Raji (cell line): ENCODE results near the gene ANKRD40CL.

Source experiments
- POLR2A ChIP-seq: IDR thresholded peaks from 2 replicates; pipeline ENCODE4 v1.6.1; 2011; ENCODE audit warnings: low read depth, low read length, control low read depth; ENCODE audit not compliant: insufficient read depth

ANKRD40CL gene, protein sequence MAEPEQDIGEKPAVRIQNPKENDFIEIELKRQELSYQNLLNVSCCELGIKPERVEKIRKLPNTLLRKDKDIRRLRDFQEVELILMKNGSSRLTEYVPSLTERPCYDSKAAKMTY

DNA sequence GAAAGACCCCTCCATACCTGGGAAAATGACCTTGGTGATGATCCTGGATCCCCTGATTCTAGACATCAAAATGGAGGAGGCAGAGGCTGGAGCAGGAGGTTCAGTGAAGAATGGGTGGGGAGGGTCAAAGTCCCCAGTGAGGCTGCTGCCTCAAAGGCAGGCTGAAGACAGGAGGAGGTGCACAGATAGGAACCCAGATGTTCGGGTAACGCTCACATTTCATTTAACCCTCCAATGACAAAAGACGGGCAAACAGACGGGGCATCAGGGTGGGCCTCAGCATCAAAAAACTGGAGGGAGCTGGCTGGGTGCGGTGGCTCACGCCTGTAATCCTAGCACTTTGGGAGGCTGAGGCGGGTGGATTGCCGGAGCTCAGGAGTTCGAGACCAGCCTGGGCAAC is at the start of gene ANKRD40CL:
Gene ANKRD40CL, minus strand, starts transcription at position 73 of the 400 bp plus-strand sequence. CDS start 605 bp downstream, outside the sequence.
- no peak for TF ChIP-seq POLR2A

- TF ChIP-seq POLR2A = no peak
Observed at GRCh38 chr17:50816271-50816670, 49.0 kb upstream of the ANKRD40CL start.

GRCh38 chr17:50815400-50815799 is 48.1 kb upstream of the ANKRD40CL start:
- no peak for TF ChIP-seq POLR2A

- TF ChIP-seq POLR2A = no peak
Observed at GRCh38 chr17:50813583-50813982, 46.3 kb upstream of the ANKRD40CL start.

DNA sequence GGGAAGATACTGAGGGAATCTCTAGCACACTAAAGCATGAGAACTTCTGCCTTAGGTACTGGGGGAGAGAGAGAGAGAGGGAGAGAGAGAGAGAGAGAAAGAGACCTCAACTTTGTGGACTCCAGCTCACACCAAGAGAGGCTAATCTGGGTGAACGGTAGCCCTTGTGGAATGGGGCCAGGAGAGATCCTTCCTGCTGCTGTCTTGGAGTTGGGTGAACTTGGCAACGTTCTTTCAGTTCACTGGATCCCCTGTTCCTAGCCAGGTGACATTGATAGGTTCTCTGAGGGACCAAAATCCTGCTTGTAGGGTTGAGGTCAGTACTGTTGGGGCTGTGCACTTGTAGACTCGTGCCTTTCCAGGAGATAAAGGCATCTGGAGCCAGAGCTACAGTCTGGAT is 41.6 kb upstream of the ANKRD40CL start:
- no peak for TF ChIP-seq POLR2A

- no peak for TF ChIP-seq POLR2A
Observed at GRCh38 chr17:50808413-50808812, 41.1 kb upstream of the ANKRD40CL start.

- TF ChIP-seq POLR2A = no peak
Observed at GRCh38 chr17:50807675-50808074, 40.4 kb upstream of the ANKRD40CL start.

DNA sequence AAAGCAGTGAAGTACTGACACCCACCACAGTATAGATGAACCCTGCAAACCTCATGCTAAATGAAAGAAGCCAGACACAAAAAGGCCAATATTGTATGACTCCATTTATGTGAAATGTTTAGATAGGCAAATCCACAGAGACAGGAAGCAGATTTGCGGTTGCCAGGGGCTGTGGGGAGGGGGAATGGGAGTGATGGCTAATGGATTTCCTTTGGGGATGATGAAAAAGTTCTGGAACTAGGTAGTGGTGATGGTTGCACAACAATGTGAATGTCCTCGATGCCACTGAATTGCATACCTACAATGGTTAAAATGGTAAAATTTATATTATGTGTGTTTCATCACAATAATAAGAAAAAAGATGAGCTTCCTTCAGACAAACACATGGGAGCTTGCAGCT is 39.7 kb upstream of the ANKRD40CL start:
- TF ChIP-seq POLR2A = no peak

DNA sequence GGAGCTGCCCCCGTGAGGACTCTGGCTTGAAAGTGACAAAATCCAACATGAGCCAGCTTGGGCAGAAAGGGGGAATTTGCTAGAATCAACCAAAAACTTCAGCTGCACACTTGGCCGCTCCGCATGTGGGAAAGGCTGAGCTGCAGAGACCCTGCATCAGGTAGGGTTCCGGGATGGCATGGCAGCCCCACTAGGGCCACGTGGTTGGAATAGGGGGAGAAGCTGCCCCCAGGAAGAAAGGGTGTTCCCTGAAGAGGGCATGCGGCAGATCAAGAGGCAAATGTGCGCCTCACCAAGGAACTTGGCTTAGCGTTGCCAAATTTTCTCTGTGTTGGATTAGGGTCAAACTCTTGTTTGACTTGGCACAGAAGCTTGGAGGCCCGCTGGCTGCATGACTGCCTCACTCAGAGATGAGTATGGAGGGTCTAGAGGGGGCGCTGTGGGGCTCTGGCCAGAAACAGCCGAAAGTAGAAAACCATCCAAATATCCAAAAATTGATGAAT is 38.9 kb upstream of the ANKRD40CL start:
- no peak for TF ChIP-seq POLR2A

GRCh38 chr17:50805486-50805885 is 38.2 kb upstream of the ANKRD40CL start:
- TF ChIP-seq POLR2A = no peak

- TF ChIP-seq POLR2A = no peak
Observed at GRCh38 chr17:50803676-50804075, 36.4 kb upstream of the ANKRD40CL start.

DNA sequence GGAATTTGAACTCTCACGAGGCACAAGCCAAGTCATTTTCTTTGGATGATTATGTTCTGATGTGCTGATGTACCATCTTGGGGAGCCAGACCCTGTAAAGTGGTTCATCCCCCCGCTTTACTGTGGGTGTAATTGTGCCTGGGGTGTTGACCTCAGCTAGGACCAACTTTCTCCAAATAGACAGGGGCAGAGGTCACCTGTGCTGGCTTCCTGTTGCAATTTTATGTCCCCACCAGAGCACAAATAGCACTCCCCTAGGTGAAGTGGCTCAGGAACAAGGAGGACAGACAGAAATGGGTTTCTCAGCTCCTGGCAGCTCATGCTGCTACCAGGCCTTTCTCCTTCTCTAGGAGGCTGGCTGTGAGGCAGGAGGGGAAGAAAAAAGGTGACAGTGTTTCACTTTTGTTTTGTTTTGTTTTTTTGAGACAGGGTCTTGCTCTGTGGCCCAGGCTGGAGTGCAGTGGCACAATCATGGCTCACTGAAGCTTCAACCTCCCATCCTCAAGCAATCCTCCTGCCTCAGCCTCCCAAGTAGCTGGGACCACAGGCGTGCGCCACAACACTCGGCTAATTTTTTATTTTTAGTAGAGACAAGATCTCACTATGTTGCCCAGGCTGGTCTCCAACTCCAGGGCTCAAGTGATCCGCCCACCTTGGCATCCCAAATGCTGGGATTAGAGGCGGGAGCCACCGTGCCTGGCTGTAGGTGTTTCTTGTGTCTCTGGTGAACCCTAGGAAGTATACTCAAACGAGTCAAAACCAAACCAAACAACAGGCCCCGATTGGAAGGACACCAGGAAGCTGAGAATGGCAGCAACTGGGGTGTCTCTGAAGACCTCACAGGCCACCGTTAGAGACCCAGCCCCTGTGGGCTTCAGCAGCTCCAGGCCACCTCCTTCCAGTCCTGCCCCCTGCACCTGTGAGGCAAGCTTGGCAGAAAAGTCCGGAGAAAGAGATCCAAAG is 35.6 kb upstream of the ANKRD40CL start:
- no peak for TF ChIP-seq POLR2A

DNA sequence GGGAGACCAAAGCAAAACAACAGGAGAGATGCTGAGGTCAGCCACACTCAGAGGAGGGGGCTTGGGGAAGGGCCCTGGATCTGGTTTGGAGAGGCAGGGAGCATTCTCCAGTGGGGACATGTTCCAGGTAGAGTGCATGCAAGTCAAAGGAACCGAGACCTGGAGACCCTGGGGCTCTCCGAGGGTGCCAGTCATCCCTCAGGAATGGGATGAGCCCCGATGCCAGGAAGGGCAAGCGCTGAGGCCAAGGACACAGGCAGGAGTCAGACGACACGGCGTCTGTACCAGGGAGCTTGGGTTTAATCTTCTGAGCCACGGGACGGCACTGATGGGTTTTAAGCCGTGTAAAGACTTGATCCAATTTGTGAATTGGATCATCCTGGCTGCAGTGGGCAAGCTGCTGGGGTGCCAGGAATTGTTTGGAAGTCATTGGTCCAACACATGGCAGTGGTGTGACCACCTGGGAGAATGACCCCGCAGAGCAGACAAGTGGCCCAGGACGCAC is 32.9 kb upstream of the ANKRD40CL start:
- TF ChIP-seq POLR2A = no peak

GRCh38 chr17:50799582-50799981 is 32.3 kb upstream of the ANKRD40CL start:
- no peak for TF ChIP-seq POLR2A

DNA sequence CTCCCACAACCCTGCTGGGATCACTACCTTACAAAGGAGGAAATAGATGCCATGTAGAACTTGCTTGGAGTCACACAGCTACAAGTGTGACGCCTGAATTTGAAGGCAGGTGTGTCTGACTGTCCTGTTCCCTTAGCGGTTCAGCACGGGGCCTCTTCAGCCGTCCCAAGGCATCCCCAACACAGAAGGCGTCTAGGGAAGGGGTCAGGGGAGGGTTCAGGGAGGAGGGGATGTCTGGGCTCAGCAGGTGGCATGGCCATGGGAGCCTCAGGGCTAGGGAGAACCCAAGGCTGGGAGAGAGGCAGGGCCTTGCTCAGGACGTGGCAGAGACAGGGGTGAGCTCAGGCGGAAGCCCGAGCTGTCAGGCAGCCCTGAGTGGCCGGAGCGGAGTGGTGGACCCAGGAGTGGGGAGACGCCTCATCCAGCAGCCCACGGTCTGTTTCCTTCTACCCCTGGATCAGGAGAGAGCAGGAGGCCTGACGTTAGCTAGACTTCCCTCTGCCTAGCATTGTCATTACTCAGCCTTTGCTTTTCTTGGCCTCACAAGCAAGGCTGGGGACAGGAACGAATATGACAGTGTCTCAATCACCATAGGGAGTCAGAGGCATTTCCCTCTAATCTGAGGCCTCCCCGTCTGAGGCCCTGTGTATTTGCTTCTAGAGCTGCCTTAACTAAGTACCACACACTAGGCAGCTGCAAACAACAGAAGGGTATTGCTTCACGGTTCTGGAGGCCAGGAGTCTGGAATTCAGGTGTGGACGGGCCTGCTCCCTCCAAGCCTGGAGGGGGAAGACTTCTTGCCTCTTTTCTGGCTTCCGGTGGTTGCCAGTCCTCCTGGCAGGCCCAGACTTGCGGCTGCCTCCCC is 31.3 kb upstream of the ANKRD40CL start:
- no peak for TF ChIP-seq POLR2A
